Stimulated activated CD8-positive, alpha-beta memory T cell treated with anti-CD3 and anti-CD28 coated beads, Interleukin-15, amount 100 ng/mL, for 1 hour (primary cell): ENCODE data around the gene TKFC.
"Not testable (repeated sequence)": the region's sequence is repeated elsewhere in the genome, so short reads cannot be mapped to it uniquely, and the experiment has no call there.

Experiments used
- DNase-seq: peaks from one replicate; pipeline ENCODE4 v3.0.0-alpha.2; 2020; ENCODE audit warnings: low read depth

The TKFC gene

GRCh38 chr11:61369372-61370348 lies 36.6 kb downstream of the TKFC start:
- no peak for DNase-seq

- DNase-seq: no peak
These were observed 37.4 kb downstream of the TKFC start for GRCh38 chr11:61370349-61371005.

- DNase-seq: no peak
These were observed 39.8 kb downstream of the TKFC start for GRCh38 chr11:61372659-61373420.

GRCh38 chr11:61375761-61376108 lies 42.7 kb downstream of the TKFC start:
- DNase-seq: no peak

- no peak for DNase-seq
These were observed 44.6 kb downstream of the TKFC start for GRCh38 chr11:61377461-61378160.

GRCh38 chr11:61378713-61379313 lies 45.8 kb downstream of the TKFC start:
- no peak for DNase-seq

GRCh38 chr11:61380884-61381283 lies 47.9 kb downstream of the TKFC start:
- no peak for DNase-seq

GRCh38 chr11:61383859-61384258 lies 50.8 kb downstream of the TKFC start:
- DNase-seq: not testable (repeated sequence)

GRCh38 chr11:61384271-61385242 lies 51.5 kb downstream of the TKFC start:
- no peak for DNase-seq

GRCh38 chr11:61390161-61390560 lies 57.1 kb downstream of the TKFC start:
- no peak for DNase-seq

- DNase-seq: no peak
These were observed 60.1 kb downstream of the TKFC start for GRCh38 chr11:61392981-61393595.
